Trophoblast cell (in vitro differentiated cells and primary cell): ENCODE data around the gene IGF2BP1.

Source experiments
- DNase-seq, 2 donors: peaks; one replicate each; pipeline ENCODE4 v3.0.0-alpha.2; 2016
- H2AFZ ChIP-seq: 2 replicates; pipeline ENCODE4 v1.6.1; 2013; ENCODE audit warnings: low read length, moderate library complexity, mild to moderate bottlenecking; ENCODE audit not compliant: insufficient read depth, poor library complexity
- H2AK5ac ChIP-seq: 2 replicates; pipeline ENCODE4 v1.6.1; 2013; ENCODE audit warnings: mild to moderate bottlenecking, low read length
- H2BK120ac ChIP-seq: 2 replicates; pipeline ENCODE4 v1.6.1; 2013; ENCODE audit warnings: low read length, mild to moderate bottlenecking, moderate library complexity; ENCODE audit not compliant: insufficient read depth, poor library complexity
- H2BK12ac ChIP-seq: 2 replicates; pipeline ENCODE4 v1.6.1; 2013; ENCODE audit warnings: mild to moderate bottlenecking, low read length, moderate library complexity
- H2BK5ac ChIP-seq: 2 replicates; pipeline ENCODE4 v1.6.1; 2013; ENCODE audit warnings: low read length, low read depth, moderate library complexity, mild to moderate bottlenecking; ENCODE audit not compliant: poor library complexity
- H3K14ac ChIP-seq: 2 replicates; pipeline ENCODE4 v1.6.1; 2013; ENCODE audit warnings: mild to moderate bottlenecking, low read length
- H3K18ac ChIP-seq: 2 replicates; pipeline ENCODE4 v1.6.1; 2013; ENCODE audit warnings: mild to moderate bottlenecking, low read length
- H3K23ac ChIP-seq: 2 replicates; pipeline ENCODE4 v1.6.1; 2013; ENCODE audit warnings: low read length
- H3K27ac ChIP-seq: 2 replicates; pipeline ENCODE4 v1.5.1; 2013; ENCODE audit warnings: low read depth, mild to moderate bottlenecking, inconsistent platforms, low read length, moderate library complexity
- H3K27me3 ChIP-seq: 2 replicates; pipeline ENCODE4 v1.6.1; 2013; ENCODE audit warnings: inconsistent platforms, mild to moderate bottlenecking, low read length, moderate library complexity; ENCODE audit not compliant: insufficient read depth
- H3K36me3 ChIP-seq, 2 experiments: 1 replicate in 1 of 2; 2 replicates in 1 of 2; pipeline ENCODE4 v1.6.1; 2013; ENCODE audit warnings: low read length in 2 of 2, mild to moderate bottlenecking in 2 of 2, moderate library complexity in 1 of 2; ENCODE audit not compliant: insufficient read depth in 2 of 2, control insufficient read depth in 1 of 2
- H3K4ac ChIP-seq: 2 replicates; pipeline ENCODE4 v1.6.1; 2013; ENCODE audit warnings: low read depth, mild to moderate bottlenecking, low read length, moderate library complexity
- H3K4me1 ChIP-seq, 2 experiments: 1 replicate in 1 of 2; 2 replicates in 1 of 2; pipeline ENCODE4 v1.6.1; 2013; ENCODE audit warnings: low read length in 2 of 2, mild to moderate bottlenecking in 2 of 2, moderate library complexity in 1 of 2; ENCODE audit not compliant: insufficient read depth in 2 of 2, control insufficient read depth in 1 of 2
- H3K4me2 ChIP-seq: 2 replicates; pipeline ENCODE4 v1.6.1; 2013; ENCODE audit warnings: inconsistent platforms, mild to moderate bottlenecking, low read length, moderate library complexity
- H3K4me3 ChIP-seq: 2 replicates; pipeline ENCODE4 v1.5.1; 2013; ENCODE audit warnings: mild to moderate bottlenecking, low read depth, low read length, inconsistent platforms
- H3K79me1 ChIP-seq: one replicate; pipeline ENCODE4 v1.6.1; 2013; ENCODE audit warnings: low read length
- H3K79me2 ChIP-seq: 2 replicates; pipeline ENCODE4 v1.6.1; 2013; ENCODE audit warnings: low read length, mild to moderate bottlenecking; ENCODE audit not compliant: control insufficient read depth, insufficient read depth, poor library complexity
- H3K9ac ChIP-seq: 2 replicates; pipeline ENCODE4 v1.6.1; 2013; ENCODE audit warnings: mild to moderate bottlenecking, low read length
- H3K9me3 ChIP-seq: 2 replicates; pipeline ENCODE4 v1.6.1; 2013; ENCODE audit warnings: low read depth, mild to moderate bottlenecking, control low read depth, inconsistent platforms, low read length; ENCODE audit not compliant: insufficient read depth
- H4K12ac ChIP-seq: 2 replicates; pipeline ENCODE4 v1.6.1; 2013; ENCODE audit warnings: low read depth, mild to moderate bottlenecking, low read length, moderate library complexity
- H4K8ac ChIP-seq: 2 replicates; pipeline ENCODE4 v1.6.1; 2013; ENCODE audit warnings: low read depth, mild to moderate bottlenecking, low read length, moderate library complexity
- H4K91ac ChIP-seq: one replicate; pipeline ENCODE4 v1.6.1; 2013; ENCODE audit warnings: low read depth, mild to moderate bottlenecking, low read length, moderate library complexity
- WGBS: extraction: QIAGEN DNeasy Blood & Tissue Kit; methylation state at CpG from one replicate; pipeline ENCODE4 v1.1.7; 2013; ENCODE audit warnings: missing lambda C conversion rate; ENCODE audit not compliant: insufficient read length, insufficient coverage; ENCODE audit errors: extremely low coverage; 5-methylcytosine and 5-hydroxymethylcytosine counted together

The IGF2BP1 gene

DNA sequence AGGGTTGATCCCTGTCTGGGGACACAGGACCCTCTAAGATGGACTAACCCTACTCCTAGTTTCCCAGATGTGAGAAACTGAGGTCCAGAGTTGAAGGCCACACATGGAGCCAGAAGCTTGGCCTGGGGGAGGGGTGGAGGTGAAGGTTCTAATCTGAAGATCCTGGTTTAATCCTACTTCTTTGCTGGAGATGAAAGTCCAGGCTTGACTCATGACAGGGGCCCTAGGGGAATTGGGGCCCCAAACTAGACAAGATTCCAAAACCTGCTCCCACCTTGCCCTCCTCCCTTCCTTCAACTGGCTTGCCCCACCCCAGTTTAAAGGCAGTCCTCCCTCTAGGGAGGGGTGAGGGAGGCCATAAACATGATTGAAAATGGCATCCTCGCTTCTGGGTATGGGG, 21.6 kb downstream of the IGF2BP1 start:
- Histone ChIP-seq H3K79me1 (peaks cover 25% of the 10 kb centered on the region), H3K4me3 (no peak overlapping the region), H2AK5ac (no peak overlapping the region), H2BK12ac (no peak overlapping the region), H3K23ac (no peak overlapping the region), H4K12ac (no peak overlapping the region), H4K91ac (no peak overlapping the region), H3K36me3 (peaks cover 20 to 21% of the 10 kb centered on the region in 2 experiments), H3K9ac (no peak overlapping the region), H3K4me1 (peaks cover 43 to 46% of the 10 kb centered on the region in 2 experiments), H3K9me3 (no peaks in the 10 kb centered on the region), H2BK5ac (no peak overlapping the region), H3K18ac (no peak overlapping the region), H2AFZ (no peak overlapping the region), H3K27ac (peak overlapping the region; percentile 20), H4K8ac (no peak overlapping the region), H3K4me2 (no peak overlapping the region), H3K27me3 (no peaks in the 10 kb centered on the region), H3K79me2 (peaks cover 38% of the 10 kb centered on the region), H3K14ac (no peak overlapping the region), H2BK120ac (no peak overlapping the region), H3K4ac (peak overlapping the region; percentile 73)
- no peak for DNase-seq
- no CpG with 5 or more reads among the region's 1 CpG for WGBS

DNA sequence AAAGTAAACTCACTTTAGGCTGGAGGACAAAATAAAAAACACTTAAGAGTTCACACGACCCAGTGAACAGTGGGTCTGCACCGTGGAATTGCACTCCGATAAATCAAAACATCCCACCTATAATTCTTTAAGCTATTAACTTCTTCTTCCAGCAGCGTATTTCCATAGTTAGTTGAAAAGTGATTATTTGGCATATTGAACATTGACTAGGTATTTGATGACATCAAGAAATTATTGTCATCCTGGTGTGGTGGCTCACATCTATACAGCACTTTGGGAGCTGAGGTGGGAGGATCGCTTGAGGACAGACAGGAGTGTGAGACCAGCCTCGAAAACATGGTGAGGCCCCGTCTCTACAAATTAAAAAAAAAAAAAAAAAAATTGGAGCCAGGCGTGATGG, 23.4 kb downstream of the IGF2BP1 start:
- H2AFZ ChIP-seq = no peak overlapping the region
- H3K79me1 ChIP-seq = peaks cover 16% of the 10 kb centered on the region
- H4K91ac ChIP-seq = no peak overlapping the region
- no peak overlapping the region for H2BK12ac ChIP-seq
- H3K9ac ChIP-seq = no peak overlapping the region
- no peak overlapping the region for H4K8ac ChIP-seq
- peaks cover 26% of the 10 kb centered on the region for H3K79me2 ChIP-seq
- no peak overlapping the region for H3K14ac ChIP-seq
- no peak overlapping the region for H3K23ac ChIP-seq
- no peak for DNase-seq
- H3K4ac ChIP-seq = peak overlapping the region; percentile 56
- no peak overlapping the region for H3K18ac ChIP-seq
- H3K27me3 ChIP-seq = no peaks in the 10 kb centered on the region
- no peak overlapping the region for H4K12ac ChIP-seq
- H2BK5ac ChIP-seq = no peak overlapping the region
- H3K4me3 ChIP-seq = no peak overlapping the region
- H3K4me1 ChIP-seq = peaks cover 33 to 39% of the 10 kb centered on the region in 2 experiments
- H2AK5ac ChIP-seq = no peak overlapping the region
- H3K36me3 ChIP-seq = peaks cover 9 to 12% of the 10 kb centered on the region in 2 experiments
- no CpG with 5 or more reads among the region's 8 CpGs for WGBS
- peak overlapping the region; percentile 11 for H3K27ac ChIP-seq
- H3K9me3 ChIP-seq = no peaks in the 10 kb centered on the region
- no peak overlapping the region for H2BK120ac ChIP-seq
- H3K4me2 ChIP-seq = no peak overlapping the region

GRCh38 chr17:49021095-49021767, 24.0 kb downstream of the IGF2BP1 start:
- Histone ChIP-seq H2BK5ac (peak overlapping the region; percentile 87), H3K4me2 (no peak overlapping the region), H2AK5ac (peak overlapping the region; percentile 44), H3K79me2 (peaks cover 26% of the 10 kb centered on the region), H3K27me3 (no peaks in the 10 kb centered on the region), H3K4me1 (peaks cover 33 to 38% of the 10 kb centered on the region in 2 experiments), H4K91ac (peak overlapping the region; percentile 72), H4K8ac (no peak overlapping the region), H3K27ac (peak overlapping the region; percentile 83), H3K18ac (no peak overlapping the region), H2AFZ (no peak overlapping the region), H3K9me3 (no peaks in the 10 kb centered on the region), H3K36me3 (peaks cover 11 to 13% of the 10 kb centered on the region in 2 experiments), H2BK120ac (no peak overlapping the region), H2BK12ac (peak overlapping the region; percentile 51), H3K79me1 (peaks cover 16% of the 10 kb centered on the region), H3K14ac (peak overlapping the region; percentile 76), H4K12ac (no peak overlapping the region), H3K23ac (no peak overlapping the region), H3K4me3 (no peak overlapping the region), H3K9ac (no peak overlapping the region), H3K4ac (peak overlapping the region; percentile 96)
- no CpG with 5 or more reads among the region's 5 CpGs for WGBS
- no peak for DNase-seq

DNA sequence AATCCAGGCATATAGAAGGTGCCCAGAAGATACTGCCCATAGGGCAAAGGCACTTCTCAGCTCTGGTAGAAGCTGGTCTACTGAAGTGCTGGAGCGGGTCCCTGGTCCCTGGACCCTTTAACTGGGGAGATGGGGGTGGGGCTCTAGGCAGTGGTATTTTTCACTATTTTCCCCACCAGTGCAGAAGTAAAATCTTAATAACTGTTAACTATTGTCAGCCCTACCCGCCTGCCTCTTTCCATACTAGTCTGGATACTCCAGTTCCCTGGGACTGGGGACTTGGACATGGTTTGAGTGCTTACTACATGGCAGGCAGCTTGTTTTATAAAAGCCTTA, 24.6 kb downstream of the IGF2BP1 start:
- Histone ChIP-seq H3K4me2 (peak overlapping the region; percentile 47), H4K8ac (peak overlapping the region; percentile 73), H4K12ac (no peak overlapping the region), H3K9ac (no peak overlapping the region), H3K4me3 (no peak overlapping the region), H2BK5ac (peak overlapping the region; percentile 87), H2AFZ (no peak overlapping the region), H3K9me3 (no peaks in the 10 kb centered on the region), H2AK5ac (peak overlapping the region; percentile 44), H3K23ac (no peak overlapping the region), H3K4me1 (peaks cover 33 to 35% of the 10 kb centered on the region in 2 experiments), H3K4ac (peak overlapping the region; percentile 96), H2BK120ac (peak overlapping the region; percentile 71), H3K18ac (peak overlapping the region; percentile 49), H3K27ac (peak overlapping the region; percentile 83), H3K36me3 (peaks cover 16 to 18% of the 10 kb centered on the region in 2 experiments), H3K27me3 (no peaks in the 10 kb centered on the region), H3K79me2 (peaks cover 26% of the 10 kb centered on the region), H3K79me1 (peaks cover 16% of the 10 kb centered on the region), H2BK12ac (peak overlapping the region; percentile 51), H4K91ac (peak overlapping the region; percentile 72), H3K14ac (peak overlapping the region; percentile 76)
- DNase-seq = no peak
- WGBS = no CpG with 5 or more reads among the region's 2 CpGs
